ENCODE measurements around the gene BAHCC1.

Gene BAHCC1

DNA sequence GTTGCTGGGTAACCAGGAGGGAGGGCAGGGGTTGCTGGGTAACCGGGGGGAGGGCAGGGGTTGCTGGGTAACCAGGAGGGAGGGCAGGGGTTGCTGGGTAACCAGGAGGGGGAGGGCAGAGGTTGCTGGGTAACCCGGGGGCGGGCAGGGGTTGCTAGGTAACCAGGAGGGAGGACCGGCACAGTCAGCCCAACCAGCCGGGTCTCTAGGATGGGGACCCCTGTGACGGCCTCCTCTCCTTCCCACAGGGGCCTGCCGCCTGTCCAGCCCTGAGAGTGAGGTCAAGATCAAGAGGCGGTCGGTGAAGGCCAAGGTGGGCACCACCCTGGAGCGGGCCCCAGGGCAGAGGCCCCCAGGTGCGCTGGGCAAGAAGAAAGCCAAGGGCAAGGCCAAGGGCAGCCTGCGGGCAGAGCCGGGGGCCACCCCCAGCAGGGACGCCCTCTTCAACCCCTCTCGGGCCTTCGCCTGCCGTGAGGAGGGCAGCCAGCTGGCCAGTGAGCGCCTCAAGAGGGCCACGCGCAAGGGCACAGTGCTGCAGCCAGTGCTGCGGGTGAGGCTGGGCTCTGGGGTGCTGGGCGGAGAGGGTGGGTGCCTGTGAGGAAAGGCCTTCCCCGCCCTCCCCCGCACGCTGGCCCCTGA lies 62.8 kb downstream of the BAHCC1 start:
- Mint-ChIP-seq H3K4me1 (peaks cover 23% of the 10 kb centered on the region), H3K4me3 (no peak overlapping the region), H3K27me3 (no peaks in the 10 kb centered on the region), H3K27ac (no peak overlapping the region), H3K9me3 (no peaks in the 10 kb centered on the region)
- DNase-seq (no peak), ATAC-seq (no peak)

DNA sequence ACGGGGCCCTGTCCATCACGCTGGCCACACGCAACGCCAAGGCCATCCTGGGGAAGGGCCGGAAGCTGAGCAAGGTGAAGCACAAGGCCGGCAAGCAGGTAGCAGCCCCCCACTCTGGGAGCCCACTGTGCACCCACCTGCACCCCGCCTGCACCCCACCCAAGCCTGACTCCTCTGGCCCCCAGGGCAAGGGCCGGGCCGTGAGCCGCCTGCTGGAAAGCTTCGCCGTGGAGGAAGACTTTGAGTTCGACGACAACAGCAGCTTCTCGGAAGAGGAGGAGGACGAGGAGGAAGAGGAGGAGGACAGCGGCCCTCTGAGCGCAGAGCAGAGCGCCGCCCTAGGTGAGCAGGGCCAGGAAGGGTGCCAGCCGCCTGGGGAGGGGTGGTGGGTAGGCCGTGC lies 63.4 kb downstream of the BAHCC1 start:
- no peak for DNase-seq
- Mint-ChIP-seq H3K9me3 (no peaks in the 10 kb centered on the region), H3K4me3 (no peak overlapping the region), H3K4me1 (peaks cover 17% of the 10 kb centered on the region), H3K27ac (no peak overlapping the region), H3K27me3 (no peaks in the 10 kb centered on the region)
- ATAC-seq = no peak

DNA sequence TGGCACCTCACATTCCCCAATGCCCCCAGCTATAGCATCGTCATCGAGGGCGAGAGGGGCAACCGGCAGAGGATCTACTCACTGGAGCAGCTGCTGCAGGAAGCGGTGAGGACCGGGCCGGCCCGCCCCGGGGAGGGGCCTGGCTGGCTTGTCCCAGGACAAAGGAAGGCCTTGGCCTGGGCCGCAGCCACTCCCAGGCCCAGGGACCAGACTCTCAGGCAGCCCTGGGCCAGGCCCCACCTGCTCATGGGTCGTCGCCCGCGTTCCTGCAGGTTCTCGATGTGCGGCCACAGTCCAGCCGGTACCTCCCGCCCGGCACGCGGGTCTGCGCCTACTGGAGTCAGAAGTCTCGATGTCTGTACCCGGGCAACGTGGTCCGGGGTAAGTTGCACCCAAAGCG lies 64.0 kb downstream of the BAHCC1 start:
- Mint-ChIP-seq H3K27me3 (no peaks in the 10 kb centered on the region), H3K9me3 (no peaks in the 10 kb centered on the region), H3K4me3 (no peak overlapping the region), H3K27ac (peak overlapping the region in 1 of 2 donors; percentile 19), H3K4me1 (peaks cover 11% of the 10 kb centered on the region)
- no peak for ATAC-seq
- DNase-seq = no peak

DNA sequence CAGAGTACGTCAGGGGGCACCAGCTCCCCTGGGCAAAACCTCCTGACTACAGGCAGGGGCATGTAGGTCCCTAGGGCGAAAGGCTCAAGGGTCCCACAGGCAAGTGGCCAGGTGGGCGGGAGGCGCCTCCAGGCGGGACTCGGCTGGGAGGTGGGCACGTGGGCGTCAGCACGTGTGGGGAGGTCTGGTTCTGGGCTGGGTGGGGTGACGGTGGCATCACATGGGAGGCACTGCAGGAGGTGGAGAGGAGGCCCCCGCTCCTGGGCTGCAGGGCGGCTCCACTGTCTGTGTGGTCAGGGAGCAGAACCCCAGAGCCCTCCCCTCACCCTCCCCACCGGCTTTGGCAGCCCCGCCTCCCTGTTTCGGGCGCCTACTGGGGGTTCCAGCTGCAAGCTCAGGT lies 64.6 kb downstream of the BAHCC1 start:
- no peak for DNase-seq
- ATAC-seq = no peak
- no peak overlapping the region for H3K4me3 Mint-ChIP-seq
- no peaks in the 10 kb centered on the region for H3K9me3 Mint-ChIP-seq
- peaks cover 11% of the 10 kb centered on the region for H3K4me1 Mint-ChIP-seq
- H3K27ac Mint-ChIP-seq = no peak overlapping the region
- H3K27me3 Mint-ChIP-seq = no peaks in the 10 kb centered on the region

DNA sequence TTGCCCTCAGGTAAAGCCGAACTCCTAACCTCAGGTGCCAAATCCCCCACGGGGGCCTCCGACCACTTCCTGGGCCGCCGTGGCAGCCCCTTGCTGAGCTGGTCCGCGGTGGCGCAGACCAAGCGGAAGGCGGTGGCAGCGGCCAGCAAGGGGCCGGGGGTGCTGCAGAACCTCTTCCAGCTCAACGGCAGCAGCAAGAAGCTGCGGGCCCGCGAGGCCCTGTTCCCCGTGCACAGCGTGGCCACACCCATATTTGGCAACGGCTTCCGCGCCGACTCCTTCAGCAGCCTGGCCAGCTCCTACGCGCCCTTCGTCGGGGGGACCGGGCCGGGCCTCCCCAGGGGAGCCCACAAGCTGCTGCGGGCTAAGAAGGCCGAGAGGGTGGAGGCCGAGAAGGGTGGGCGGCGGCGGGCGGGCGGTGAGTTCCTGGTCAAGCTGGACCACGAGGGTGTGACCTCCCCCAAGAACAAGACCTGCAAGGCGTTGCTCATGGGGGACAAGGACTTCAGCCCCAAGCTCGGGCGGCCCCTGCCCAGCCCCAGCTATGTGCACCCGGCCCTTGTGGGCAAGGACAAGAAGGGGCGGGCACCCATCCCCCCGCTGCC lies 65.7 kb downstream of the BAHCC1 start:
- DNase-seq (no peak), ATAC-seq (no peak)
- no peak overlapping the region for H3K4me3 Mint-ChIP-seq

DNA sequence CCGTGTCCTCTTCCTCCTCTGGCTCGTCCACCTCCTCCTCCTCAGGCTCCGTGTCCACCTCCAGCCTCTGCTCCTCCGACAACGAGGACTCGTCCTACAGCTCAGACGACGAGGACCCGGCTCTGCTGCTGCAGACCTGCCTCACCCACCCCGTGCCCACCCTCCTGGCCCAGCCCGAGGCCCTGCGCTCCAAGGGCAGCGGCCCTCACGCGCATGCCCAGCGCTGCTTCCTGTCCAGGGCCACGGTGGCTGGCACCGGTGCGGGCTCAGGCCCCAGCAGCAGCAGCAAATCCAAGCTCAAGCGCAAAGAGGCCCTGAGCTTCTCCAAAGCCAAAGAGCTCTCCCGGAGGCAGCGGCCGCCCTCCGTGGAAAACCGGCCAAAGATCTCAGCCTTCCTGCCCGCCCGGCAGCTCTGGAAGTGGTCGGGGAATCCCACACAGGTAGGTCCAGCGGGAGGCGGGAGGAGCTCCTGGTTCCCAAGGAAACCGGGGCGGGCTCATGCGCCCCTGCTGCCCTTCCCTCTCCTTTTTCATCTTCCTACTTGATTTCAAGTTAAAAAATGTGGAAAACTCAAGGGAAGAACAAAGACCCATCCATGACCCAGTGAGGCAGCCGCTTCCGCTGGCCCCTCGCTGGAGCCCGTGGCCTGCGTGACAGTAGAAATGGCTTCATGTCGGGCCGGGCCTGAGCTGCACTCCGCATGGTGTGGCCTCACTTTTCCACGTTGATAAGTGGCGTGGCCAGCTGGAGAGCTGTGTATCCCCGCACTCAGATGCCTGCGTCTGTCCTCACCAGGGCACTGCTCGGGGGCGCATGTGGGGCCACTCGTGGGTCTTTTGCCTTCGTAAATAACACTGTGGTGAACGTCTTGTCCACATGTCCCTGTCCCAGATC lies 66.6 kb downstream of the BAHCC1 start:
- no peaks in the 10 kb centered on the region for H3K9me3 Mint-ChIP-seq
- no peak overlapping the region for H3K27ac Mint-ChIP-seq
- DNase-seq (no peak), ATAC-seq (no peak)
- H3K27me3 Mint-ChIP-seq = no peaks in the 10 kb centered on the region
- no peak overlapping the region for H3K4me3 Mint-ChIP-seq
- H3K4me1 Mint-ChIP-seq = peaks cover 5% of the 10 kb centered on the region

More for the DNA sequence above, 65.7 kb downstream of the BAHCC1 start:
- Mint-ChIP-seq H3K27ac (no peak overlapping the region), H3K9me3 (no peaks in the 10 kb centered on the region), H3K4me1 (peaks cover 7% of the 10 kb centered on the region), H3K27me3 (no peaks in the 10 kb centered on the region)

DNA sequence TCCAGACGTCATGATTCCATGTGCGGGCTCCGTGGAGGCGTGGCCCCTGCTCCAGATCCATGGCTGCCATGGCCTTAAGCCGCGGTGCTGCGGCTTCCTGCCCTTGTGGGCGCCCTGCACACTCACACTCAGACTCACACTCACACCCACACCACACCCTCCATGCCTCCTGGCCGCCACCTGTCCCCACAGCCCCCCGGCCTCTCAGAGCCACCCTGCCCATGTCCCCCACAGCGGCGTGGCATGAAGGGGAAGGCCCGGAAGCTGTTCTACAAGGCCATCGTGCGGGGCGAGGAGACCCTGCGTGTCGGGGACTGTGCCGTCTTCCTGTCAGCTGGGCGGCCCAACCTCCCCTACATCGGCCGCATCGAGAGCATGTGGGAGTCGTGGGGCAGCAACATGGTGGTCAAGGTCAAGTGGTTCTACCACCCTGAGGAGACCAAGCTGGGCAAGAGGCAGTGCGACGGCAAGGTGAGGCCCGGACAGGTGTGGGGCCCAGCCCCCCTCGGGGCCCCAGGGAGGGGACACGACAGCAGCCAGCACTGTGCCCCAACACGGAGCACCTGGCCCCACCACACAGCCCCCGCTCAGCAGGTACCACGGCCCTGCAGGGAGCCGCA lies 67.4 kb downstream of the BAHCC1 start:
- no peak overlapping the region for H3K4me3 Mint-ChIP-seq
- no peaks in the 10 kb centered on the region for H3K27me3 Mint-ChIP-seq
- H3K4me1 Mint-ChIP-seq = no peaks in the 10 kb centered on the region
- ATAC-seq (no peak), DNase-seq (no peak)
- H3K9me3 Mint-ChIP-seq = no peaks in the 10 kb centered on the region
- H3K27ac Mint-ChIP-seq = no peak overlapping the region

DNA sequence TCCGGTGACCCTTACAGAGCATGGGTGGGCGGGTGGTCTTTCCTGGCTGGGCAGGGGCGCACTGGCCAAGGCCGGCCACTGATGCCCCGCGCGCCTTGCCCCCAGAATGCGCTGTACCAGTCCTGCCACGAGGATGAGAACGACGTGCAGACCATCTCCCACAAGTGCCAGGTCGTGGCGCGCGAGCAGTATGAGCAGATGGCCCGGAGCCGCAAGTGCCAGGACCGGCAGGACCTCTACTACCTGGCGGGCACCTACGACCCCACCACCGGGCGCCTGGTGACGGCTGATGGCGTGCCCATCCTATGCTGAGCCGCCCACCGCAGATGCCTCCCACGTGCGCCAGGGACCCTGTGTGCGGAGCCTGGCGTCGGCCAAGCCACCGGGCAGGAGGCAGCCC lies 68.2 kb downstream of the BAHCC1 start:
- Mint-ChIP-seq H3K4me1 (no peaks in the 10 kb centered on the region), H3K4me3 (no peak overlapping the region), H3K9me3 (no peaks in the 10 kb centered on the region), H3K27me3 (no peaks in the 10 kb centered on the region), H3K27ac (no peak overlapping the region)
- no peak for DNase-seq
- ATAC-seq = no peak

DNA sequence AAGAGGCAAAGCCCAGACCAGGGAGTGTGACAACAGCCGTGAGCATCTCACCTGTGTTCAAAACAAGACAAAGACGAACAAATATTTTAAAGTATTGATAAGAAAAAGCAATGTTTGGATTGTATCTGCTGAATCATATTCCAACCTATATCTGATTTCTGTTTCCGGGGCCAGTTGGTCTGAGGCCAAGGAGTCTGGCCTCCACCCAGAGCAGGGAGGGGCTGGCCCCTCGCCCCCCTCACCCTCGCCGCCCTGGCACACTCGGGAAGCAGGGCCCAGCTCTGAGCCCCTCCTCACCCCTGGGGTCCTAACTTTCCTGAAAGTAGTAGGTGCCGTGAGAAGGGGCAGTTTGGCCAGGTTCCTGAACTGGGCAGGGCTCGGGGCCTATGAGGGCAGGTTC lies 69.3 kb downstream of the BAHCC1 start:
- Mint-ChIP-seq H3K9me3 (no peaks in the 10 kb centered on the region), H3K4me1 (no peaks in the 10 kb centered on the region), H3K27ac (no peak overlapping the region), H3K27me3 (no peaks in the 10 kb centered on the region), H3K4me3 (no peak overlapping the region)
- DNase-seq (no peak), ATAC-seq (no peak)

DNA sequence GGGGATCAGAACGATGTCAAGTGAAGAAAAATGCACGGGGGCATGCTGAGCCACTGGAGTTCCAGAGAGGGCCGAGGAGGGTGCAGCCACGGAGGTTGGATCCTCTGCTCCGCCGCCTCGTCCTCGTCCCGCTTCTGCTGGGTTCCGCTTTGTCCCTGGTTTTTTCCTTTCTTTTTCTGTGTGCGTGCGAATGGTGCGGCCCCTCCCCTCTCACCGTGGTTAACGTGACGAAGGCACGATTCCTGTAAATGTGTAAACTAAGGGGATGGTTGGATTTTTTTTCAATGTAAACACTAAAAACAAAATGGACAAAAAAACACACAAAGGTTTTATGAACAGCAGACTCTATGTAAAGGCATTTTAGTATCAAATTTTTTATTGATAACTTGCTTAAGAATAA lies 70.7 kb downstream of the BAHCC1 start:
- DNase-seq (no peak), ATAC-seq (no peak)
- H3K9me3 Mint-ChIP-seq = no peaks in the 10 kb centered on the region
- H3K27me3 Mint-ChIP-seq = no peaks in the 10 kb centered on the region
- H3K4me1 Mint-ChIP-seq = no peaks in the 10 kb centered on the region
- H3K27ac Mint-ChIP-seq = no peak overlapping the region
- no peak overlapping the region for H3K4me3 Mint-ChIP-seq

DNA sequence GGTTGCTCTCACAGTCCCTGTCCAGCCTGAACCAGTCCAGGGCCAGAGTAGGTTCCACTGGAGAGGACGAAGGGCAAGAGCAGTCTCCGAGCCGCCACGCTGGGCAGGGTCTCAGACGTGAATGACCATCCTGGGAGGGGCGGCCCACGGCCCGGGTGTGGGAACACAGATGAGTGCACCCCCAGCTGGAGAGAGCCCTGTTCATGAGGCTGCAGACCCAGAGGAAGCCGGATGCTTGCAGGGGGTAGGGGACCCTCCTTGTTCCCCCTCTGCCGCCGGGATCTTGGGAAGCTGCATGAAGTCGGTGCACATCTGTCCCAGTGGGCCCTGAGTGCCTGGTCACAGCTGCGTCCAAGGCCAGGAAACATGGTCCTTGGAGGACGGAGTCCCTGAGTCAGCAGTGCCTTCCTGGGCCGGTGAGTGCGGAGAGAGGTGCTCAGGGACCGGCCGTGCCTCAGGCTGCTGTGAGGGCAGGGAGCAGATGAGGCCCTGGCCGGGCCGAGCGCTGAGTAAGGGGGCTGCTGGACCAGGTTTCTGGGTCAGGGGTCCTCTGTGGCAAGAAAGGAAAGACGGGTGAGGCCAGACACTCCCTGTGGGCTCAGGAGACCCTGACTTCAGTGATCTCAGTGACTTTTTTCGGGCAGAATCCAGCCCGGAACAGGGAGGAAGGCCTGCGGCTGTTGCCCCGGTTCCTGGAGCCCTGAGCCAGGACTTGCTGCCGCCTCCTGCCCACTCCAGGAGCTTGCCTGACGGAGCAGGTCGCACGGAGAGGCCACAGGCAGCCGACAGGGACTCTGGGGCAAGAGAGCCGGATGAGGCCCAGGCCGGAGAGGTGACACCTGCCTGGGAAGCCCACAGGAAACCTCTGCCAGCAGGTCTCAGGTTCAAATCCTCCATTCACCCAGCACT lies 71.6 kb downstream of the BAHCC1 start:
- DNase-seq (no peak), ATAC-seq (no peak)
- H3K27me3 Mint-ChIP-seq = no peaks in the 10 kb centered on the region
- H3K4me3 Mint-ChIP-seq = no peak overlapping the region
- no peaks in the 10 kb centered on the region for H3K9me3 Mint-ChIP-seq
- no peaks in the 10 kb centered on the region for H3K4me1 Mint-ChIP-seq
- H3K27ac Mint-ChIP-seq = no peak overlapping the region

DNA sequence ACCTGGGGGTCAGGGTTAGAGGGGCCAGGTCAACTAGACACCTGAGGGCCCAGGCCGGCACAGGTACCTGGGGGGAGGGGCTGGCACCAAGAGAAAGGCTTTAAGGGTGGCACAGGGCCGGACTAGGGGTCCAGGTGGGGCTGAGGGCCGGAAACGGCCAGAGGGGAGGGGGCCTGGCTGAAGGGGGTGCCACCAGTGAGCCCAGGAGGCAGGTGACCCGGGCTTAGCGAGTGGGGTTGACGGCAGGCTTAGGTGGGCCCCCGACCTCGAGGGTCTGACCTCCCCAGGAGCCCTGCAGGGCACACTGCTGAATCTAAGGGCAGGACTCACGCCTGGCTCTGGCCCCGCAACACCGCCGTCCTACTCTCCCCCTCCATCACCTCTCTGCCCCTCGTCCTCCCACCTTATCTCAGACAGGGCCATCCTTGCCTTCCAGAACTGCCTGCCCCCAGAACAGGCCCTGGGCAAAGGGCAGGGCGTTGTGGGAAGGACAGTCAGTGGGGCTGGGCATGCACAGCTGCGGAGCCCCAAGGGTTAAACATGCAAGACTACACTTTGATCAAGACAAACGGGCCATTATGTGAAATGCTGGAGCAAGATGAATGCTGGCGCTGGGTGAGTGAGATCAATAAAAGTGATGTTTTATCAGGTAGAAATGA lies 73.0 kb downstream of the BAHCC1 start:
- Mint-ChIP-seq H3K27ac (no peak overlapping the region), H3K4me3 (no peak overlapping the region), H3K4me1 (no peaks in the 10 kb centered on the region), H3K27me3 (no peaks in the 10 kb centered on the region), H3K9me3 (no peaks in the 10 kb centered on the region)
- ATAC-seq (no peak), DNase-seq (no peak)

DNA sequence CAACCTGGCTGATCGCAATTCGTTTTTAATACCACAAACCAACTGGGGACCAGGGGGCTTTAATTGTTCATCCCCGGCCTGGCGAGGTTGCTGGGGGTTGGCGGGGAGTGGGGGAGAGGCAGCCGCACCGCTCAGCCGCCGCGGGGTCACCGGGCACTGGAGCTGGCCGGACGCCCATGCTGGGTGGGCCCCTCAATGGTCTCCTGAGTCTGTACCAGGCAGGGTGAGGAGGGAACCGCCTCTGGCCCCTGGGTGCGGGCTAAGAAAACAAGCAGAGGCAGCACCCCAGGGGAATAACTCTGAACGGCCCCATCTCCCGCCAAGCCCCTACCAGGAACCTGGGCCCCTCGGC lies 73.5 kb downstream of the BAHCC1 start:
- H3K4me1 Mint-ChIP-seq = no peaks in the 10 kb centered on the region
- H3K9me3 Mint-ChIP-seq = no peaks in the 10 kb centered on the region
- ATAC-seq (peak; percentile 34), DNase-seq (no peak)
- no peak overlapping the region for H3K4me3 Mint-ChIP-seq
- H3K27ac Mint-ChIP-seq = no peak overlapping the region
- no peaks in the 10 kb centered on the region for H3K27me3 Mint-ChIP-seq

DNA sequence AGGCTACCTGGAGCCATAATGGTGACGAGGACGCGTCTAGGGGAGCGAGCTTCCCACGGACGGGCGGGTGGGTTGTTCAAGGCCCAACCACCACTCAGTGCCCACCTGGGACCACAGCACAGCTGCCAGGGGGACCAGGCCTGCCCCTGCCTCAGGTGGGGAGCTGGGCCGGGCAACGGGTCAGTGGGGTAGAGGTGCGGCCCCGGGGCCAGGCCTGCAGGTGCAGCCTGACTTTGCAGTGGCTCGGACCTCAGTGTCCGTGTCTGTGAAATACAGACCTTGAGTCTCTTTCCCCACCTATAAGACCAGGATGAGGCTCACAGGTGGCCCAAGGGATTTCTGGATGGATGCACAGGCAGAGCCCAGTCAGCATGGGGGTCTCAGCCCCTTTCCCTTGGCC lies 74.0 kb downstream of the BAHCC1 start:
- no peaks in the 10 kb centered on the region for H3K9me3 Mint-ChIP-seq
- no peaks in the 10 kb centered on the region for H3K4me1 Mint-ChIP-seq
- ATAC-seq (no peak), DNase-seq (no peak)
- no peak overlapping the region for H3K4me3 Mint-ChIP-seq
- no peak overlapping the region for H3K27ac Mint-ChIP-seq
- H3K27me3 Mint-ChIP-seq = no peaks in the 10 kb centered on the region

Measured in stimulated activated naive CD8-positive, alpha-beta T cell treated with anti-CD3 and anti-CD28 coated beads, Interleukin-15, amount 100 ng/mL, for 72 hours (primary cell).